WTC11 (cell line): ENCODE measurements around the gene ZNF813. TPM values are rescaled to one million over a fixed set of nuclear protein-coding genes. Genes with fewer than 3 reads are reported as not detected.
A peak's percentile ranks its signal among the peaks of the same experiment; 100 is the strongest.

Experiments used
- AFF4 ChIP-seq: sonication (generic); formaldehyde crosslinking; IDR thresholded peaks from 2 replicates; pipeline ENCODE4 v1.8.1; 2023; ENCODE audit warnings: mild to moderate bottlenecking, missing genetic modification reagents, borderline replicate concordance
- CBFB ChIP-seq: sonication (generic); formaldehyde crosslinking; IDR thresholded peaks from 2 replicates; pipeline ENCODE4 v1.8.1; 2022; ENCODE audit warnings: mild to moderate bottlenecking, low read depth, missing genetic modification reagents
- CDX4 ChIP-seq: fragments of 250-450 bp; sonication (Bioruptor Pico); IDR thresholded peaks from 2 replicates; pipeline ENCODE4 v1.9.0; 2021; ENCODE audit warnings: moderate library complexity, mild to moderate bottlenecking, inconsistent platforms, borderline replicate concordance
- CREM ChIP-seq: sonication (generic); formaldehyde crosslinking; IDR thresholded peaks from 2 replicates; pipeline ENCODE4 v1.8.1; 2022; ENCODE audit warnings: mild to moderate bottlenecking, missing genetic modification reagents, moderate library complexity
- E2F4 ChIP-seq: sonication (generic); formaldehyde crosslinking; IDR thresholded peaks from 2 replicates; pipeline ENCODE4 v1.8.1; 2022; ENCODE audit warnings: low read depth, mild to moderate bottlenecking, moderate library complexity, missing genetic modification reagents, borderline replicate concordance
- ESRRA ChIP-seq: sonication (generic); formaldehyde crosslinking; IDR thresholded peaks from 2 replicates; pipeline ENCODE4 v1.8.1; 2022; ENCODE audit warnings: mild to moderate bottlenecking, missing genetic modification reagents, borderline replicate concordance
- FOXP4 ChIP-seq: sonication (generic); formaldehyde crosslinking; IDR thresholded peaks from 2 replicates; pipeline ENCODE4 v1.8.0; 2022; ENCODE audit warnings: mild to moderate bottlenecking, missing genetic modification reagents
- GABPB1 ChIP-seq: sonication (generic); formaldehyde crosslinking; IDR thresholded peaks from 2 replicates; pipeline ENCODE4 v1.8.1; 2023; ENCODE audit warnings: mild to moderate bottlenecking, missing genetic modification reagents
- JUN ChIP-seq: sonication (generic); formaldehyde crosslinking; IDR thresholded peaks from 2 replicates; pipeline ENCODE4 v1.8.0; 2023; ENCODE audit warnings: mild to moderate bottlenecking, missing genetic modification reagents
- KAT7 ChIP-seq: sonication (generic); formaldehyde crosslinking; IDR thresholded peaks from 2 replicates; pipeline ENCODE4 v1.8.1; 2023; ENCODE audit warnings: missing genetic modification reagents, mild to moderate bottlenecking, borderline replicate concordance
- RELA ChIP-seq: sonication (generic); formaldehyde crosslinking; IDR thresholded peaks from 2 replicates; pipeline ENCODE4 v1.8.1; 2022; ENCODE audit warnings: missing genetic modification reagents, mild to moderate bottlenecking, borderline replicate concordance
- SP1 ChIP-seq: sonication (generic); formaldehyde crosslinking; conservative IDR thresholded peaks from 2 replicates; pipeline ENCODE4 v1.8.1; 2022; ENCODE audit warnings: missing genetic modification reagents
- STAT6 ChIP-seq: sonication (generic); formaldehyde crosslinking; conservative IDR thresholded peaks from 2 replicates; pipeline ENCODE4 v1.8.1; 2023; ENCODE audit warnings: mild to moderate bottlenecking, low read depth, missing genetic modification reagents, moderate library complexity
- USF1 ChIP-seq: sonication (generic); formaldehyde crosslinking; IDR thresholded peaks from 2 replicates; pipeline ENCODE4 v1.8.0; 2022; ENCODE audit warnings: mild to moderate bottlenecking, missing genetic modification reagents
- USF2 ChIP-seq: sonication (generic); formaldehyde crosslinking; IDR thresholded peaks from 2 replicates; pipeline ENCODE4 v1.8.1; 2023; ENCODE audit warnings: mild to moderate bottlenecking, missing genetic modification reagents, moderate library complexity
- ZBTB43 ChIP-seq: sonication (generic); formaldehyde crosslinking; IDR thresholded peaks from 2 replicates; pipeline ENCODE4 v1.8.1; 2023; ENCODE audit warnings: mild to moderate bottlenecking, missing genetic modification reagents
- ZNF138 ChIP-seq: sonication (generic); formaldehyde crosslinking; conservative IDR thresholded peaks from 2 replicates; pipeline ENCODE4 v1.8.1; 2022; ENCODE audit warnings: mild to moderate bottlenecking, moderate library complexity, missing genetic modification reagents
- ZNF232 ChIP-seq: sonication (generic); formaldehyde crosslinking; IDR thresholded peaks from 2 replicates; pipeline ENCODE4 v1.8.0; 2022; ENCODE audit warnings: mild to moderate bottlenecking, missing genetic modification reagents
- total RNA-seq: library from RNA; stranded (reverse); gene quantifications from 3 replicates; pipeline ENCODE4 v1.2.3, GENCODE V29; 2021

Gene ZNF813
- total RNA-seq, 1 experiment from 2014 or later: 17.5 TPM

- TF ChIP-seq USF2 (CRISPR knock-in tag) (peak; percentile 29), ZNF232 (CRISPR knock-in tag) (peak; percentile 49; the same call in 1 of the 2 replicates), CDX4 (CRISPR knock-in tag) (no peak), RELA (CRISPR knock-in tag) (no peak; the same call in 1 of the 2 replicates), FOXP4 (CRISPR knock-in tag) (no peak), ESRRA (CRISPR knock-in tag) (peak; percentile 38; the same call in 1 of the 2 replicates), USF1 (peak; percentile 56; the same call in 1 of the 2 replicates), SP1 (CRISPR knock-in tag) (peak; percentile 59), AFF4 (CRISPR knock-in tag) (no peak; the same call in 1 of the 2 replicates), JUN (CRISPR knock-in tag) (0 out of 2 replicates have a peak, but pooled peaks have one; percentile 46), E2F4 (CRISPR knock-in tag) (0 out of 2 replicates have a peak, but pooled peaks have one; percentile 65), ZBTB43 (peak; percentile 19; the same call in 1 of the 2 replicates), GABPB1 (CRISPR knock-in tag) (peak; percentile 32; the same call in 1 of the 2 replicates), CBFB (0 out of 2 replicates have a peak, but pooled peaks have one; percentile 43), ZNF138 (CRISPR knock-in tag) (peak; percentile 17; the same call in 1 of the 2 replicates), CREM (CRISPR knock-in tag) (peak; percentile 68; the same call in 1 of the 2 replicates), KAT7 (CRISPR knock-in tag) (peak; percentile 58; the same call in 1 of the 2 replicates), STAT6 (CRISPR knock-in tag) (no peak)
These were observed 70.2 kb downstream of the ZNF813 start, which contains the start of gene ZNF331 (continued) for GRCh38 chr19:53537521-53538377.
